CD4-positive, alpha-beta T cell treated with Interferon gamma for 1 hour (primary cell): ENCODE measurements around the gene AATF.

Experiments
- DNase-seq: peaks from one replicate; pipeline ENCODE4 v3.0.0-alpha.2; 2020

AATF gene

DNA sequence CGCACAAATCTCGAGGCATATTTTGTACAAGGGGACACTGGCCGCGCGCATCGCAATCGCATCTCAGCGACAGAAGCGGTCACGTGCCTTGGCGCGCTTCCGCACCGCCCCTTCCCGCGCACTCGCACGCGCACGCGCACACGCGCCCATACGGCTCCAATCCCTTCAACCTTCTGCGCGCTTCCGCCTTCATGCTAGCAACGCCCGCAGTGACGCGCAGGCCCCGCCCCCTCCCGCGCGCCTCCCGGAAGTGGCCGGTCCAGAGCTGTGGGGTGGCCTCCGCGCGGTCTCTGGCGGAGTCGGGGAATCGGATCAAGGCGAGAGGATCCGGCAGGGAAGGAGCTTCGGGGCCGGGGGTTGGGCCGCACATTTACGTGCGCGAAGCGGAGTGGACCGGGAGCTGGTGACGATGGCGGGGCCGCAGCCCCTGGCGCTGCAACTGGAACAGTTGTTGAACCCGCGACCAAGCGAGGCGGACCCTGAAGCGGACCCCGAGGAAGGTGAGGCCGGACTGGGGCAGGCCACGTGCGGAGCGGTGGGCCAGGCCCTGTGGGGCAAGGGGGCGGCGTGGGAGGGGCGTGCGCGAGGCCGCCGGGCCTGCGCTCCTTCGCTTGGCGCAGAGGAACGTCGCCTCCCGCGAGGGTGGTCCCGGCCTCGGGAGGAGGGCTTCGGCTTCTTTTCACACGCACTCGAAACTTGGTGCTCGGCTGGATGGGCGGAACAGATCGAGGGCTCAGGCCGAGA, at the start of gene AATF:
Gene AATF (plus strand): TSS at position 238 of the 744 bp plus-strand sequence. CDS start 172 bp downstream, at position 410.
- DNase-seq, result peak; percentile 95

- no peak for DNase-seq
Observed at GRCh38 chr17:36899250-36900159, 49.2 kb upstream of the AATF start.

- DNase-seq, result no peak
Observed at GRCh38 chr17:36900160-36900512, 48.6 kb upstream of the AATF start.

DNA sequence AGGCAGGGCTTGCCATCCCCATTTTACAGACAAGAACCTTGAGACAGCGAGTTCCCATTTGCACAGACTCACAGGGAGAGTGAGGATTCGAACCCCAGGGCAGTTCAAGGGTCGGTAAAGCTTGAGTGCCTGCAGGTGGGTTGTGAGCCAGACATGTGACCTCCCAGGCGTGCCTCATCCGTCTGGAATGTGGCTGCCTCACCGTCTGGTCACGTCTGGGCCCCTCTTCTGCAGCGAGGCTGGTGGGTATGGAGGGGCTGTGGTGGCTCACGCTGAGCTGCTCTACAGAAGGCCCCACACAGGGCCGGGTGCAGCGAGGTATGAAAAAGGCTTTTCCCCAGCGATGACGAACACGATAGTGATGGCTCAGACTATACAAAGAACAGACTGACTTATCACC, 47.2 kb upstream of the AATF start:
- DNase-seq, result no peak

DNA sequence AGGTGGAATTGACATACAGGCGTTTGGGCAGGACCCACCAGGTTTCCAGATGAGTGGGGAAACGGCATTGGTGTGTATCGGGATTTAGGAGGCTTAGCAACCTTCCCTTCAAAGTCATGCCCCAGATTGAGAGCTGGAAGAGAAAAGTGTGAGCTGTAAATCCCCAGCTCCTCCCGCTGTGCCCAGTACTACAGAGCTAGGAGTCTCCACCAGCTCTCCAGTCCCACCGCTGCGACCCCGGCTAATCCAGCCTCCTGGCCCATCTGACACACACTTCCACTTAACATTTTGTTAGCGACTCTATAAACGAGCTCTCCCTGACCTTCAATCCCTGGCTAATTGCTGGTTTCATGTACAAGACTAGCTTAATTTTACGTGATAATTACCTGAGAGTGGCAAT, 41.3 kb upstream of the AATF start:
- DNase-seq, result no peak

DNA sequence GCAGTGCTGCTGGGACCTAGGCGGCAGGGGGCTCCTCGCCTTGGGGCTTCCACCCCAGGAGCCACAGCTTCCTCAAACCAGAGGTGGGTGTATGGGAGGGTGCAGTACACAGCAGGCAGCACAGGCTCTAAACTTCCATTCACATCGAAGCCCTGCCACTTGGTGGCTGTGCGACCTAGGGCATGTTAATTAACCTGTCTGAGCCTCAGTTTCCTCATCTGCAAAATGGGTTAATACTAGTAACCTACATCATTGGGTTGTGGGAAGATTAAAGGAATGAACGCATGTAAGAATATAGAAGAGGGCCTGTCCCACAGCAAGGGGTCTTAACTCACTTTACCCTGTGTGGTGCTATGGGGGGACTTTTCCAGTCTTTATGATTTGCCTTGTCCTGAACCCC, 38.2 kb upstream of the AATF start:
- DNase-seq, result no peak

- DNase-seq, result no peak
Observed at GRCh38 chr17:36911001-36911400, 37.8 kb upstream of the AATF start.

DNA sequence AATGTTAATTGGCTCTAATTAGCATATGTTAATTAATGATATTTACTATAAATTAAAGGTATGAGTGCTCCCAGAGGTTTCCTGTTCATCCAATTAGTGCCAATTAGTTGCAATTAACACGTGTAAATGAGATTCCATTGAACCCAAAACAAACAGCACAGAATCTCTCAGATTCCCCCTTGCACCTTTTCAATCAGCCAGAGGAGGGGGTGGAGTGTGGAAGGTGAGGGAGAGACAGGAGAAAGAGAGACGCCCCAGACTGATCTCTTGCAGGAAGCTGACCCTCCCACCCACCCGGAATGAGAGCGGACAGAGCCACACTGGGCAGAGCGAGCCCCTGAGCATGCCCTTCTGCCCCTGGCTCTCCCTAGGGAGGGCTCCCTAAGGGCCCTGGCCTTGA, 35.6 kb upstream of the AATF start:
- no peak for DNase-seq

DNA sequence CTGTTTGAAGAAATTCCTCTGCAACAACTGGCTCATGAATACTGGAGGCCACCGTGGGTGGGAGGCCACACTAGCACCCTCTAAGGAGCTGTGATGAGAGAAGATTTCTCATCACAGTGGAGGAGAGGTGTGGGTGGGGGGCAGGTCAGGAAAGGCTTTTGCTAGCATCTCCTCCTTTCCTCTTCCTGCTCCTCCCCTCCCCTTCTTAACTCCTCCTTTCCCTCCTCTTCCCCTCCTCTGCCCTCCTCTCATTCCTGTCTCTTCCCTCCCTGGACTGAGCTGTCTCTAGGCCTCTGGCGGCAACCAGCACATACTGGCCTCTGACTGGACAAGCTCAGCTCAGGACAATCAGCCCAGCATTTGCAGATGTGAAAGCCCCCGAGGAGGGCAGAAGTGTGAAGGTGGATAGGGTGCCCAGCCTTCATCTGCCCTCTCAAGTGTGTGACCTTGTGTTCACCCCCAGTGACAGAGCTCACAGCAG, 30.5 kb upstream of the AATF start:
- DNase-seq, result no peak

DNA sequence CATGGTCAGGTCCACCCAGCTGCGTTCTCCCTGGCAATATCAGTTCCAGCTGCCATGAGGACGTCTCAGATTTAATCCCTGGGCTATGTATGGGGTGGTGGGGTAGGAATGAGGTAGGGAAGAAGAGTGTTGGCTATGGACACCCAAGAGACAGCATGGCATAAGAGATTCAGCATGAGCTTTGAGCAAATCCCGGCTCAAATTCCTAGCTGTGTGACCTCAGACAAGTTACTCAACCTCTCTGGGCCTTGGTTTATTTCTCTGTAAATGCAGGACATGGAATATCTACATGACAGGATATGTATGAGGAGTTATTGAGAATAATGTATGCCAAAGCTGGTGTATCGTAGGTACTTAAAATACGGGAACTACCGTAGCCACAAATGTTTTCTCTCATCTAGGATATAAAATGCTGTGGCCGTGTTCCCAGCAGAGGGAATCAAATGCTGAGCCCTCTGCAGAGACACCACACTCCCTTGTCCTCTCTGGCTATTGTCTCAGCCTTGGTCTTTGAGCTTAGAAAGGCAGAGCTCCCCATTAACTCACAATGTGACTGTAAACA, 29.3 kb upstream of the AATF start:
- DNase-seq, result no peak

DNA sequence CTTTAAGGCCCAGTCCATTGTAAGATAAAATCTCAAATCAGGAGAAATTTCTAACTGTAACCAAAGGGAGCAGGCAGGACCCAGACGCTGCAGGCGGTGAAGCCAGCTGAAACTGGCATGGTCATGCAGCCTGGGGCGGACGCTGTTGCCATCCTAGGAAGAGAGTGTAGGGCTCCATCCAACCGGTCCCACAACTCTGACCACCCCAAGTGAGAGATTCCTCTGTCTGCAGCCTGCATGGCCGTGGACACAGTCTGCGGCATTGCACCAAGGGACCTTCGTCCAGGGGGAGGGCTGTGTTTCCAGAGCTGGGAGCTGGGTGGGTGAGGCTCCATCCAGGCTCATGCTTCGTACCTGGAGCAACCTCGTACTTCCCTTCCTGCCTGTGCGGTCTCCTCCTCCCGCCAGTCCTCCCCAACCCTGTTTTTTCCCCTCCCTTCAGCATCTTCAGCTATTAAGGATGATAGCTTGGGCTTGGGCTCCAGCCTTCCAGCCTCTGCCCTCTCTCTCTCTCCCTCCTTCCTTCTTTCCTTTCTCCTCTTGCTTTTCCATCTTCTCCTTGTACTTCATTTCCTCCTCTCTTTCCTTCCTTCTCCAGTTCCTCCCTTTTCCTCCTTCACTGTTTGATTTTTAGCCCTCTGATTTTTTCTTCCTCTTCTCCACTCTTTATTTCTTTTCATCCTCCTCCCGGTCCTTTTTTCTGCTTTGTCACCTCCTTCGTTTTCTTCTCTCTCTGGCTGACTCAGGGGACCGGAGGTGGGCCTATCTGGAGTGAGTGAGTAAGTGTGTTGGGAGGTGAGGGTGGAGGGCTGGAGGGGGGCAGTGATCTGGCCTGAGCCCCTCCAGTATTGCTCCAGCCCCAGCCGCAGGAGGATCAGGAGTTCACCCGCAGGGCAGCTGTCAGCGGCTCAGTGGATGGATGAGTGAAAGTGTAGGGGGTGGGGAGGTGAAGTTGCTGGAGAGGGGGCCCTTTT, 28.4 kb upstream of the AATF start:
- DNase-seq, result no peak

DNA sequence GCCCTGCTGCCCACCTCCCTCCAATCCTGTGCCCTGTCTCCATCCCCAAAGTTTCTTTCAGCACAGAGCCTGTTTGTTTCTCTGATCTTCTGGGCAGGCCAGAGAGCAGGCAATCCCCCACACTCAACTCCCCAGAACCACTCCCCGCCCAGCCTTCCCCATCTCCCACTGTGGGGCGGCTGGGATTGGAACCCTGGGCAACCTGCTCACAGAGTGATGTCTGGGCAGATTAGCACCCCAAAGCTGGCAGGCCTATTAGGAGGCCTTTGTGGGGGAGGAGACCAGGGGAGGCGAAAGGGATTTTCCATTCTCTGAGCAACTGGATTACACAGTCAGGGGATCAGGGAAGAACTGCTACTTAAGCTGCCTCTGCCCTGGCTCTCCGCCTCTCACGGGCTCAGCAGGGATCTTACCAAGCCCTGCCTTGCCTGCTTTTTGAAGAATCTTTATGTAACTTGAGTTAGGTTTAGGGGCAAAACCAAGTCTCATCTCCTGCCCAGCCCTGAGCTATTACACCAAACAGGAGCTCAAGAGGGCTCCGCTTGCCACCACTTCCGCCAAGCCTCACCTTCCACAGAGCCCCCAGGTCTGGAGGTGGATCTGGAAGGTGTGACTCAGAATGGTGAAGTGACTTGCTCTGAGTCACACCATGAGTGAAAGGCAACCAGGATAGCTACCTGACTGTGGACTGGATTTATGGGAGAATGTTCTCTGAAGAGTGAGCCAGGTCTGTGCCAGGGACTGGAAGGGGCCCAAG, 27.5 kb upstream of the AATF start:
- no peak for DNase-seq

DNA sequence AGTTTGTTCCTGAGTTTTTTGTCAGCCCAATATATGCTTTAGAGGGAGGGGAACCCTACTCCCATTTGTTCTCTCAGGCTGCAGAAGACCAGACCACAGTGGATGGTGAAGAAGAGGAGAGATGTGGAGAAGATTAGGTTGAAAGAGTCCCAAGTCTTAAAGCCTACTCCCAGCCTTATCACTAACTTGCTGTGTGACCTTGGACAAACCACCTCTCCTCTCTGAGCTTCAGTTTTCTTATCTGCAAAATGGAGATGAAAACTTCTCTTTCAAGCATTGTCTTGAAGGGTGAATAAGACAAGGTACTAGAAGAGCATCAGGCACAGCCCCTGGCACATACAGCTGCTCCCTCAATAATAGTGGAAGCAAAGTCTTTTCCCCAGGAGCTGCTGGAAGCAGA, 26.6 kb upstream of the AATF start:
- no peak for DNase-seq

- DNase-seq, result no peak
Observed at GRCh38 chr17:36923814-36924221, 24.9 kb upstream of the AATF start.

DNA sequence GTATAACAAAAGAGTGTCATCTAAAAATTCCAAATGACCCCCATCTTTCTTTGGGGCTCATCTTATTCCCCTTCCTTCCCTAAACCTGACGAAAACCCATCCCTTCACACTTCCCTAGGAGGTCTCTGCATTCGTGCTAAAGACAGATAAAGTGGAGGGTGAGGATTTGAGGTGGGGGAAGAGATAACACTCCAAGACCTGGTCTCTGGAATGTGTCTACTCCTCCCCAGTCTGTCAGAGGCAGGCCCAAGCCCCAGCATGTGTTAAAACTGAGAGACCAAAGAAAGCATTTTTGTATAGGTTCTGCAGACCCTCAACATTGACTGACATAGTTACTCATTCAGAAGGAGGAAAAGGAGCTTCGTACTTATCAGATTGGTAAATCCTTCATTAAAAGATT, 22.5 kb upstream of the AATF start:
- no peak for DNase-seq

DNA sequence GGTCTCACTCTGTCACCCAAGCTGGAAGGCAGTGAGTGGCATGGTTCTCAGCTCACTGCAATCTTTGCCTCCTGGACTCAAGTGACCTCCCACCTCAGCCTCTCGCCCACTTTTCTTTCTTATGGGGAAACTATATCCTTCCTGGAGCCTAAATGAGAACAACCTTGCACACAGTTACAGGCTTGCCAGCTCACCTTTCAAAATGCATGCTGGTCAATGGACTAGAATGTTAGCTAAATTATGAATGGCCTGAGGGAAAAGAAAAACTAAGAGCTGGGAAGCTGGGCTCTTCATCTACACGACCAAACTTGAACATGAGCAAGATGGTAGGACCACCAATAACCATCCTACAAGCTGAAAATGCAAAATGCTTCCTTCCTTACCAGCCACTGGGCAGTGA, 22.1 kb upstream of the AATF start:
- no peak for DNase-seq

DNA sequence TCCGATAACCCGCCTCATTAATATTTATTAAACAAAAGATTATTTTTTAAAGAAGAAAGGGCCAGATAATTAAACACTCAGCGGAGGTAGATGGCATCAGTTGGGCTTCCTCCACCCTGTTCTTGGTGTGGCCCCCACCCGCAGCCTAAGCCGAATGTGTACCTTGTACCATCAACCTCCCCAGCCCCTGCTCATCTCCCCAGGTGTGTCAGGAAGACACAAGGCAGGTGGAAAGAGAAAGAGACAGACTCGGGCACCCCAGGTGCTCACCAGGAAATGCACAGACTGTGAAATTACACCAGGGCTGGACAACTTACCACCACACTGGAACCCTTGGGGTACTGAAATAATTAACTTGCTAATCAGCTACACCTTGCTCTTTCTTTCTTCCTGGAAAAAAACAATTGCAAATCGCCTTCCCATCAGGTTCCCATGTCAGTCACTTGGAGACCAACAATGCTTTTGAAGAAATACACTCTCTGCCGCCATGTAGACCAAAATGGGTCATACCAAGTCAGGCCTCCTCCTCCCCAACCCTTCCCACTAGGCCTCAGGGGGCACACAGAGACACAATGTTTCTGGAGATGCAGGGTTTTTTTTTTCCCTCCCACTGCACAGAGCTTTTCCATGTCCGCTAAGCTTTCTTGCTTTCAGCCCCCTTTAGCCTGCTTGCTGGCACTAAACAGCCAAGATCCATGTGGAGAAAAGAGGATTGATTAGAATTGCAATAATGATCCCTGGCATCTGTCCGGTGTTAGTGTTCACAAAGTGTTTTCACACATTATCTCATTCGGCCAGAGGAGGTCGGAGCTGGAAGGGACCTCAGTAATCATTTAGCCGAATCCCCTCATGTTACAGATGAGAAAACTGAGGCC, 20.0 kb upstream of the AATF start:
- no peak for DNase-seq

GRCh38 chr17:36929851-36930582, 18.7 kb upstream of the AATF start:
- DNase-seq, result no peak

DNA sequence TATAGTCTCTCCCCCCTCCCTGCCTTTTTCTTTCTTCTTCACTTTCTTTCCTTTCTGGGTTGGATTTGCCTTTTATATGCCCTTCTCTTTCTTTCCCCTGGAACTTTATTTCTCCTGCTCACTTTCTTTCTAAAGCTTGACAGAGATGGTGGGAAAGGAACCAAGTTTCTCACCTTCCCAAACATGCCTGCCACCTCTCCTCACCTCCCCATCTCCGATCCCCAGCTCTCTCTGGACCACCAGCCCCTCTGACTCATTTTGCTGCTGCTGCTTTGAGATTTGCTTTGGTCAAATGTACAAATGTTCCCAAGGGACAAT, 18.2 kb upstream of the AATF start:
- DNase-seq, result no peak

- DNase-seq, result no peak
Observed at GRCh38 chr17:36931096-36931696, 17.6 kb upstream of the AATF start.
